SW480 (cell line): ENCODE data around the gene RNU7-1.

Experiments
- DNase-seq: peaks from one replicate; pipeline ENCODE4 v3.0.0-alpha.2; 2016; ENCODE audit warnings: low spot score

RNU7-1 gene

DNA sequence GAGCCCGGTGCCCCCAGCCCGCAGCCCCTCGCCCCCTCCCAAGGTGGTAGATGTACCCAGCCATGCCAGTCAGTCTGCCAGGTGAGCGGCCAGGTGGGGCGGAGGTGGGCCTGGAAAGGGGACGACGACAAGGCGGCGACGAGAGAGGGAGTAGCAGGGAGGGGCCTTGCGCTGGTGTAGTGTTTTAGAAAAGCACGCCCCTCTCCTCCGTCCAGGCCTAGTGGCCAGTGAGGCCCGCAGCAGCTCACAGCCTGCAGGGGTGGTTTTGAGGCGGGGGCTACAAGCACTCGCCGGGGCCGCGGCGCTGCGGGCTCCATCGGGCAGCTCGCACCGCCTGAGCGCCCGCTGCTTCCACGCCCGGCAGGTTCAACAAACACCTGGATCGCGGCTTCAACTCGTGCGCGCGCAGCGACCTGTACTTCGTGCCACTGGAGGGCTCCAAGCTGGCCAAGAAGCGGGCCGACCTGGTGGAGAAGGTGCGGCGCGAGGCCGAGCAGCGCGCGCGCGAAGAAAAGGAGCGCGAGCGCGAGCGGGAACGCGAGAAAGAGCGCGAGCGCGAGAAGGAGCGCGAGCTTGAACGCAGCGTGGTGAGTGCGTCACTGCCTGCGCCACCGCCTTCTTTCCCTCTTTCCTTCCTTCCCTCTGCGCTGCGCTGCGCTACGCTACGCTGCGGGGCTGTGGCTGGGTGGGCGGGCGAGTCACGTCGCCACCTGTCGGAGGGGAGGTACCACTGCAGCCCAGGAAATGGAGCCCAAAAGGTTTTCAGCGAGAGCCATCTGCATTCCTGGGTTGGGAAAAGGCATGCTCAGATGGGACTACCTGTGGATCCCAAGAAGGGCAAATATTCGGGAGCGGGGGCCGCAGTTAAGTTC lies 5.9 kb upstream of the RNU7-1 start:
- peak; percentile 98 for DNase-seq

DNA sequence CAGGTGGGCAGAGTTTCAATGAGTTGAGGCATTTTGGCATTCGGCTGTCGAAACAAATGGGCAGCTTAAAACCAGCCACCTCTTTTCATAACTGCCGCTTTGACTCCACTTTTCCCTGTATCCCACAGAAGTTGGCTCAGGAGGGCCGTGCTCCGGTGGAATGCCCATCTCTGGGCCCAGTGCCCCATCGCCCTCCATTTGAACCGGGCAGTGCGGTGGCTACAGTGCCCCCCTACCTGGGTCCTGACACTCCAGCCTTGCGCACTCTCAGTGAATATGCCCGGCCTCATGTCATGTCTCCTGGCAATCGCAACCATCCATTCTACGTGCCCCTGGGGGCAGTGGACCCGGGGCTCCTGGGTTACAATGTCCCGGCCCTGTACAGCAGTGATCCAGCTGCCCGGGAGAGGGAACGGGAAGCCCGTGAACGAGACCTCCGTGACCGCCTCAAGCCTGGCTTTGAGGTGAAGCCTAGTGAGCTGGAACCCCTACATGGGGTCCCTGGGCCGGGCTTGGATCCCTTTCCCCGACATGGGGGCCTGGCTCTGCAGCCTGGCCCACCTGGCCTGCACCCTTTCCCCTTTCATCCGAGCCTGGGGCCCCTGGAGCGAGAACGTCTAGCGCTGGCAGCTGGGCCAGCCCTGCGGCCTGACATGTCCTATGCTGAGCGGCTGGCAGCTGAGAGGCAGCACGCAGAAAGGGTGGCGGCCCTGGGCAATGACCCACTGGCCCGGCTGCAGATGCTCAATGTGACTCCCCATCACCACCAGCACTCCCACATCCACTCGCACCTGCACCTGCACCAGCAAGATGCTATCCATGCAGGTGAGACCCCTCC lies 5.0 kb upstream of the RNU7-1 start:
- DNase-seq: no peak

DNA sequence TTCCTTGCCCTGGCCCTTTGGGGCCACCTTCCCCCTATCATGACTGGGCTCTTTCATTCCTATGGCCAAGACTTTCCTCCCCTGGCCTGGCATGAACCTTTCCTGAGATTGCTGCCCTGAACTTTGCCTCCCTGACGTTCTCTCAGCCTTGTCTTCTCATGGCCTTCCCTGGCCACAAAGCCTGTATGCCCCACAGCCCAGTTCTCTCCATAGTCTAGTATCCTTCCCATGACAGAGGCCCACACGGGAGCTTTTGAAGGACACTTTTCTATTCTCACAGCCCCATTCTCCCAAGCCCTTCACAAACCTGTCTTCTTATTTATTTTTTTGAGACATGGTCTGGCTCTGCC lies 4.5 kb upstream of the RNU7-1 start:
- DNase-seq: no peak

DNA sequence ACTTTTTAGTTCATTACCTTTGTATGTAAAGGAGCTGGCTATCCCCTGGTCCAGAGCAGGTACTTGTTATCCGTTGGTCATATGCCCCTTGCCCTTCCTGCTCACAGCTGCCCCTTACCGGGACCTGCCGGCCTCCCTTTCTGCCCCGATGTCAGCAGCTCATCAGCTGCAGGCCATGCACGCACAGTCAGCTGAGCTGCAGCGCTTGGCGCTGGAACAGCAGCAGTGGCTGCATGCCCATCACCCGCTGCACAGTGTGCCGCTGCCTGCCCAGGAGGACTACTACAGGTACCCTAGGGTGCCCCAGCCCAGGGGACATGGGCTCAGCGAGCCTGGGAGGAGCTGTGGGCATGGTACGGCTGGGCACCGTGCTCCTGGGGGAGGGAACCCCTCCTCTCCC lies 2.3 kb upstream of the RNU7-1 start:
- no peak for DNase-seq

DNA sequence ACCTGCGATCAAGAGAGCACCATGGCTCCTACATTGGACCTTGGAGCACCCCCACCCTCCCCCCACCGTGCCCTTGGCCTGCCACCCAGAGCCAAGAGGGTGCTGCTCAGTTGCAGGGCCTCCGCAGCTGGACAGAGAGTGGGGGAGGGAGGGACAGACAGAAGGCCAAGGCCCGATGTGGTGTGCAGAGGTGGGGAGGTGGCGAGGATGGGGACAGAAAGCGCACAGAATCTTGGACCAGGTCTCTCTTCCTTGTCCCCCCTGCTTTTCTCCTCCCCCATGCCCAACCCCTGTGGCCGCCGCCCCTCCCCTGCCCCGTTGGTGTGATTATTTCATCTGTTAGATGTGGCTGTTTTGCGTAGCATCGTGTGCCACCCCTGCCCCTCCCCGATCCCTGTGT lies 1.8 kb upstream of the RNU7-1 start:
- no peak for DNase-seq

DNA sequence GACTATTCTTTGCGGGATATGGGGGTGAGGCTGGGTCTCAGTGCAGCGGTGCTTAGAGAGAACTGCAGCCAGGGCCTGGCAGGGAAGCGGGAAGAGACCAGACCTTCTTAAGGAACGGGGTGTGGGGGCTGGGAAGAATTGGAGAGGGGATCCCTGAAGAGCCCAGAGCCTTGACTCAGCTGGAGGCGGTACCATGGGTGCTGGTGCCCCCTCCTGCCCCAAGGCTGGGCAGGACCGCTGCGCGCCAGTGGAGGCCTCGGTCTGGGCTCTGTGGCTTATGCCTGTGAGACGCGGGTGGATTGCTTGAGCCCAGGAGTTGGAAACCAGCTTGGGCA lies 1.3 kb upstream of the RNU7-1 start:
- no peak for DNase-seq

DNA sequence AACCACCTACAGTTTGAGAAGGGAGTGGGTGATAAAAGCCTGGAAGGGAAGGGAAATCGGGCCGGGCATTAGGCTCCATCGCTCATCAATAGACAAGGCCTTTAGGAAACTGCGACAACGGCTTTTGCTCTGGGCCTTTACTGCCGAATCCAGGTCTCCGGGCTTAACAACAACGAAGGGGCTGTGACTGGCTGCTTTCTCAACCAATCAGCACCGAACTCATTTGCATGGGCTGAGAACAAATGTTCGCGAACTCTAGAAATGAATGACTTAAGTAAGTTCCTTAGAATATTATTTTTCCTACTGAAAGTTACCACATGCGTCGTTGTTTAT lies 261 bp upstream of the RNU7-1 start:
- DNase-seq: peak; percentile 97

DNA sequence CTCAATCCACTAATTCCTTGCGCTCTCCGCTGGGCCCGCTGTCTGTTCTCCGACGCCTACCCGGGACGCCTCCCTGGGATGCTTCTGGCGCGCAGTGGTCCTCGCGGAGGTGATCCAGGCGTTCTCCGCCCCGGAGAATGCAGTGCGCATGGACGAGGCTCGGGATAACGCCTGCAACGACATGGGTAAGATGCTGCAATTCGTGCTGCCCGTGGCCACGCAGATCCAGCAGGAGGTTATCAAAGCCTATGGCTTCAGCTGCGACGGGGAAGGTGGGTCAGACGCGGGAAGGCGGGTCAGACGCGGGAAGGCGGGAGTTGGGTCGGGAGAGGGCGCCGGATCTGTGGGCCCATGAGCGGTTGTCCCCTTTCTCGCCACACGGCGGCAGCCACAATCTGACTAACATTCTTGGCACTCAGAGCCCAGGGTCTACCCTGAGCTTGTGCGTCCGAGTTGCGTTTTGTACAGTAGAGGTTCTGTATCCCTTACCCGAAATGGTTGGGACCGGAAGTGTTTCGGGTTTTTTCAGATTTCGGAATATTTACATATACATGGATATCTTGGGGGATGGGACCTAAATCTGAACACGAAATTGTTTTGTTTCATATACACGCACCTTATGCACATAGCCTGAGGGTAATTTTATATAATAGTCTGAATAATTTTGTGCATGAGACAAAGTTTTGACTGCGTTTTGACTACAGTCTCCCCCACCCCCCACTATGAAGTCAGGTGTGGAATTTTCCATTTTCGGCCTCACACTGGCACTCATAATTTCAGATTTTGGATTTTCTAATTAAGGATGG lies 968 bp downstream of the RNU7-1 start:
- DNase-seq: peak; percentile 97

DNA sequence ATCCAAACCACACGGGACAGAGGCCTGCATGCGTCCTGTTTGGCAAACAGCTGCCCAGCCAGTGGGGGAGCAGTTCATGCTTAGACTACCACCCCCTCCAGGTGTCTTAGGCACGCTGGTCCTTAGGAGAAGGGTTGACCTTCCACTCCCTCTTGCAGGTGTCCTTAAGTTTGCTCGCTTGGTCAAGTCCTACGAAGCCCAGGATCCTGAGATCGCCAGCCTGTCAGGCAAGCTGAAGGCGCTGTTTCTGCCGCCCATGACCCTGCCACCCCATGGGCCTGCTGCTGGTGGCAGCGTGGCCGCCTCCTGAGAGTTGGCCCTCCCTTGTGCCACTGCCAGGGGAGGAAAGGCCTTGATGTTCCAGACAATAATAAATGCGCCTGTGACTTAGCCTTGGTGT lies 2.0 kb downstream of the RNU7-1 start:
- no peak for DNase-seq

DNA sequence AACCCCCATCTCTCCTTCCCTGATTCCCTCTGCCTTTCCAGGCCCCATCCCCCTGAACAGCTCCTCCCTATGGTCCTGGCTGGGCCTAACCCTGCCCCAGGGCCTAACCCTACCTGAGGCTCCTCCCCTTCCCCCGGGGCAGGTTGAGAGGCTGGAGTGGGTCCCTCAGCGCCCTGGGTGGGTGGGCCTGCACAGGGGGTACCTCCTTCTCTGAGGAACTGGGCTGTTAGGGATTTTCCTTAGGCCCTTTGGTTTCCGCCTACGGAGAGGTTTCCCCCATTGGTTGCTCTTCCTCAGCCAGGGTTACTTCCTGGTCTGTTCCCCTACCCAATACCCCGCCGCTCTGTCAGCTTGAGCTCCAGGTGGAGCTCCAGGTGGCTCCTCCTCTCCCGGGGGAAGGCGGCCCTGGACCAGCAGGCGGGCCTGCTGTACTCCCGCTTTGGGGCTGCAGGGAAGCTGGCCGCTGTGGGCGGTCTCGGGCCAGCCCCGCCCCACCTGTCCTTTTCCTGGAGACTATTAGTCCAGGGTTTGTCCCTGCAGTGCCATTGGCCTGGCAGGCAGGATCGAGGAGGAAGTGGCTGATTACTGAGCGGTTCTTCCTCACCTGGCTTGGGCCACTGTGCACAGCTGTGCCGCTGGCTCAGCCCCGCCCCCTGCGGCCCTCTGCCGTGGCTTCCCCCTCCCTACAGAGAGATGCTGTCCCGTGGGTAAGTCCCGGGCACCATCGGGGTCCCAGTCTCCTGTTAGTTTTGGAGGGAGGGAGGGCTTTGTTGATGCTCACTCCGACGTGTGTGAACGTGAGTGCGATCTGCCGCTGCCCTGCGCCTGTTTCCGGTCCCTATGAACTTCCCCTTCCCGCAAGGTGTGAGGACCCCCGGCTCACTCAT lies 2.7 kb downstream of the RNU7-1 start:
- DNase-seq: peak; percentile 99

DNA sequence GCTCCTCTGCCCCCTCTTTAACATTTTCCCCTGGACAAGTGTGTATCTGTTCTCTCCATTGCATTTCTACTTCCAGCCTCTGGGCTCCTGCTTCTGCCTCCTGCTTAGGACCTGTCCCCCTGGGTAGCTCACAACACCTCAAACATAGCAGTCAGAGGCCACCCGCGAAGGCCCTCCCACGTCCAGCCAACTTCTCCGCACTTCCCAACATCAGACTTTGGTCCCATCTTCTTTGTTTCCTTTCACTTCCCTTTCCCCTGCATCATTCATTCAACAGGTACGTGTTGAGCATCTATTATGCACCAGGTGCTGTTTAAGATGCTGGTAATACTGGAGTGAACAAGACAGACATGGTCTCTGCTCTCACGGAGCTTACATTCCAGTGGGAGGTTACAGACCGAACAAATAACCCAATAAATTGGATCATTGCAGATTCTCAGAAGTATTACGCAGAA lies 3.3 kb downstream of the RNU7-1 start:
- no peak for DNase-seq

DNA sequence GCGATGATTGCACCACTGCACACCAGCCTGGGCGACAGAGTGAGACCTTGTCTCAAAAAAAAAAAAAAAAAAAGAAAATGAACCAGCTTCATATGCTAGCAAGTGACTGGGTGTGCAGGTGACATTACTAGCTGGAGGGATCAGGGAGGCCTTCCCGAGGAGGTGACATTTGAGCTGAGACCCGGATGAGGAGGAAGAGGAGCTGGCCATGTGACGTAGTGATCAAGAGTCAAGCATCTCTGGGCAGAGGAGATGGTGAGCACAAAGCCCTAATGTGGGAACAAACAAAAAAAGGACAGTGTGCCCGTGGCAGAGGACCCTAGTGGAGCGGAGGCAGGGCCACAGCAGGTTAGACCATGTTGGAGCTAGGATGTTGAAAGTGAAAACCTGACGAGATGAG lies 4.0 kb downstream of the RNU7-1 start:
- DNase-seq: no peak

DNA sequence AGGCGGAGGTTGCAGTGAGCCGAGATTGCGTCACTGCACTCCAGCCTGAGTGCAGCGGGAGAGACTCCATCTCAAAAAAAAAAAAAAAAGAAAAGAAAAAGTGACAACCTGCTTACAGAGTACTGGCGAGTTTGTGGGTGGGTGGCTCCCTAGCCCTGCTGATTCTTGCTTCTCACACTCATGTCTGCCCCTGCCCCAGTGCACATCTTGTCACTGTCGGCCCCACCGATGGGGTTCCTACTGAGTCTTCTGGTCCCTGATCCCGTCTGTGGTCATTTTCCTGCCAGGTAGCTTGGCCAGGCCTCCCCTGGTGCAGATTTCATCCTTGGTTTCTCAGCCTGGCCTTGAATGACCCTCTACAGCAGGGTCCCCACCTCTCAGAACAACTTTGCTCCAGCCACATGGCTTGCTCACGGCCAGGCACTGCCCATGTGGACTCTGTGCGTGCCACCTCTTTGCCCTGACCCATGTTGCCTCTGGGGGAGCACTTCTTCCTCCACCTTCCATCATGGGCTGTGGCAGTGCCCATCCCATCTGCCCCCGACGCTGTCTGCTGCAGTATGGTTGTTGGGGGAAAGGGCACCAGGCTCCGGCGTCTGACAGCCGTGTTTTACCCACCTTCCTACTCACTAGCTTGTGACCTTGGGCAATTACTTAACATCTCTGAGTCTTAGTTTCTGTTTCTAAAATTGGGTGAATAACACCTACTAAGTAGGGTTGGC lies 5.4 kb downstream of the RNU7-1 start:
- DNase-seq: no peak

DNA sequence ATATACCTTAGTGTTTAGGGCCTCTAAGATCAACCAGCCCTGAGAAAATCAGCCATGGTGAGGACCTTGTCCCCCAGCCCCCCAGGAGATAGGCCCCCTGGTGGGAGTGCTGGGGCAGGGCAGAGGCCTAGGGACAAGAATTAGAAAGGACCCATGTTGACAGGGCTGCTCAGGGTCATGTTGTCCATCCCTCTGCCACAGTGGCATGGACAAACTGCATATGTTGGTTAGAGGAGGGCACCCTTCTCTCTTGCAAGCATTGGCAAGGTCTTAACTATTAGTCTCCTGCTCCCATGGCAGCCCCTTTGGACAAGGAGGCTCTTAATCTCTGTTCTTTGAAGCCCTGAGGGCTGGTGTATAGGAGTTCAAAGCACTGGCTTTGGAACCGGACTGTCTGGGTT lies 6.8 kb downstream of the RNU7-1 start:
- DNase-seq: no peak

DNA sequence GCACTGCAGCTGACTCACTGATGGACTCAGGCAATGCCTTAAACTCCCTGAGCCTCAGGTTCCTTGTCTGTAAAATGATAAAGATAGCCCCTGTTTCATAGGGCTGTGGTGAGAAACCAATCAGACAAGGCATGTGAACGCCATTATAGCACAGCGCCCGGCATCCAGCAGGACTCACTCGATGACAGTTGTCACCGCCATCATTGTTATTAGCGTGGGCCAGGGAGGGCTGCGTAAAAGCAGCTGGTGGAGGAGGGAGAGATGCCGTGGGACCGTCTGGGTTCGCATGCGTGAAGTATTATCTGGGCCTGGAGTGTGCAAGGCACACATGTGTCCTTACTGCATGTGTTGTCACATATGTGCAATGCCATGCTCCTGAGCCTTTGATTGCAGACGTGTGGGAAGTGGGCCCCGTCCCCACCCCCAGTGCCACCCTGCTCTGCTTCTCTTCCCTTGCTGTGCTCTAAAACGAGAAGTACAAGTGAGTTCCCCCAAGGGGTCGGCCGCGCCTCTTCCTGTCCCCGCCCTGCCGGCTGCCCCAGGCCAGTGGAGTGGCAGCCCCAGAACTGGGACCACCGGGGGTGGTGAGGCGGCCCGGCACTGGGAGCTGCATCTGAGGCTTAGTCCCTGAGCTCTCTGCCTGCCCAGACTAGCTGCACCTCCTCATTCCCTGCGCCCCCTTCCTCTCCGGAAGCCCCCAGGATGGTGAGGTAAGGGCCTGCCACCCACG lies 7.4 kb downstream of the RNU7-1 start, which contains the start of gene PTPN6:
TSS of gene PTPN6 (plus strand) at position 546 of the 730 bp plus-strand sequence. CDS start at position 703, 157 bp downstream.
- DNase-seq: no peak

DNA sequence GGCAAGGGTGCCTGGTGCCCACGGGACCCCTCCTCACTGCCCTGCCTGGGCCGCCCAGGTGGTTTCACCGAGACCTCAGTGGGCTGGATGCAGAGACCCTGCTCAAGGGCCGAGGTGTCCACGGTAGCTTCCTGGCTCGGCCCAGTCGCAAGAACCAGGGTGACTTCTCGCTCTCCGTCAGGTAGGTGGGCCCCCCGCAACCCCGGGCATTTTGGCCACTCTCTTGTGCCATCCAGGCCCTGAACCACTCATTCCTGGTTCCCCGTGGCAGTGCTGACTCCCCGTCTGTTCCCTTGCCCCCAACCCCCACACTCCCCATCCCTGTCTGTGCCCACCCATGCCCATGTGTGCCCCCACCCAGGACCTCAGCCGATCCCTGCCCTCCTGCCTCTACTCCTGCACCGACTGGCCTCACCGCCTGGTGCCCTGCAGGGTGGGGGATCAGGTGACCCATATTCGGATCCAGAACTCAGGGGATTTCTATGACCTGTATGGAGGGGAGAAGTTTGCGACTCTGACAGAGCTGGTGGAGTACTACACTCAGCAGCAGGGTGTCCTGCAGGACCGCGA lies 8.0 kb downstream of the RNU7-1 start:
- no peak for DNase-seq

DNA sequence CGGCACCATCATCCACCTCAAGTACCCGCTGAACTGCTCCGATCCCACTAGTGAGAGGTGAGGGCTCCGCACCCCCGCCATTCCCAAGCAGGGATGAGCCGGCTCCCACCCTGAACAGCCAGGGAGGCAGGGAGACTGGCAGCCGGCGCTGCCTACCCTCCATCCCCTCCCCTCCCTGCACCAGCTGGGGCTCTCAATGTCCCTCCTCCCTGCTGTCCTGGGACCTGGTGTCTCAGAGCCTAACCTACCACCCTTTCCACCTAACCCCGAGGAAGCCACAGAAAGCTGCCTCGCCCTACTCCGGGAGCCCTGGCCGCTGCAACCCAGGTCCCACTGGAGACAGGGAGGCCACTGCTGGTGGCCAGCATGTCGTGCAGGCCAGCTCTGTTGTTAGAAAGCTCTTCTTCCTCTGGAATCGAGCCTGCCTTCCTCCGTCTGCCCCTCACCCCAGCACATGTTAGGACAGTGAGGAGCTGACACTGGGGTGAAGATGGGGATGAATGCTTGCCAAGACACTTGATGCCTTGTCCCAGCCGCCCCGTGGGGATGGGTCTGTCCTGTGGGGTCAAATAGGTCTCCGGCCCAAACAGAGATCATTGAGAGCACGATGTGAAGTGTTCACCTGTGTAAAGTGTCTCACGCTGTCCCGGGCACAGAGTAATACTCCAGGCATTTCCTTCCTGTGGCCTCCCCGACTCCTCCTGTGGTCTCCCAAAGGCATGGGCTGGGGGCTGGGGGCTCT lies 8.7 kb downstream of the RNU7-1 start:
- no peak for DNase-seq

DNA sequence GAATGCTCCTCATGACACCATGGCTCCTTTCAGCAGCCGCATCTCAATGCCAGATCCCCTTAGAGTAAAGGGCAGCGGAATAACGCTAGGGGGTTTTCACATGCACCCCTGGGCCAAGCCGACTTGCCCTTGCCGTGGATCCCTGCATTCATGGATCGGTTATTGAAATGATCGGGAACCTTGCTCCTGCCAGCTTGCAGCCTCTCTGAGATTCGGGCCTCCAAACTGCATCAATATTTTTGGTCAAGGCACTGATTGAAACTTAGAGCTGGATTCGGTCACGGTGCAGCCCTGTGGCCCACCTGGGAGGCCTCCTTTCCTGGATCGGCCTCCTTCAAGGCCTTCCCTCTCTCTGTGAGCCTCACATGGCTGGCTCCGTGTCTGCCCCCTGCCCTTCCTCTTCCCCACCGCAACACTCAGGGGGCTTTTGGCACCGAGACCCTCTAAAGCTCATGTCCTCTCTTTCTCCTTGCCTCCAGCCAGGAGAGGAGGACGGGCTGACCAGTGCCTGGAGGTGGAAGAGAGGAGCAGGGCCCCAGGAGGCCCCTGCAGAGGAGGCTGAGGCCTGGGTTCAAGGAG lies 9.3 kb downstream of the RNU7-1 start:
- no peak for DNase-seq
